NT2/D1 (cell line): ENCODE data around the gene CTSZ.
"Not testable (repeated sequence)": the region's sequence is repeated elsewhere in the genome, so short reads cannot be mapped to it uniquely, and the experiment has no call there.

Experiments
- DNase-seq: peaks from one replicate; pipeline ENCODE4 v3.0.0-alpha.2; 2011; ENCODE audit warnings: low read depth, low spot score
- H3K27me3 ChIP-seq: 2 replicates; pipeline ENCODE4 v1.6.0; 2011; ENCODE audit warnings: mild to moderate bottlenecking; ENCODE audit not compliant: insufficient read length, insufficient read depth
- H3K36me3 ChIP-seq: 2 replicates; pipeline ENCODE4 v1.6.1; 2011; ENCODE audit warnings: mild to moderate bottlenecking, low read length, mixed read lengths; ENCODE audit not compliant: insufficient read depth, insufficient read length
- H3K4me1 ChIP-seq: 2 replicates; pipeline ENCODE4 v1.5.1; 2011; ENCODE audit not compliant: insufficient read depth, insufficient read length
- H3K4me3 ChIP-seq: 2 replicates; pipeline ENCODE4 v1.5.1; 2011; ENCODE audit warnings: low read depth; ENCODE audit not compliant: insufficient read length
- H3K9ac ChIP-seq: 2 replicates; pipeline ENCODE4 v1.6.0; 2011; ENCODE audit warnings: low read depth; ENCODE audit not compliant: insufficient read length
- H3K9me3 ChIP-seq: 2 replicates; pipeline ENCODE4 v1.5.1; 2011; ENCODE audit warnings: mild to moderate bottlenecking, low read length; ENCODE audit not compliant: insufficient read depth
- SUZ12 ChIP-seq: IDR thresholded peaks from 2 replicates; pipeline ENCODE4 v1.6.1; 2011; ENCODE audit not compliant: insufficient read length, insufficient read depth; ENCODE audit errors: extremely low read depth
- YY1 ChIP-seq: IDR thresholded peaks from 2 replicates; pipeline ENCODE4 v1.6.1; 2011; ENCODE audit not compliant: insufficient read length, insufficient read depth
- ZNF274 ChIP-seq: IDR thresholded peaks from 2 replicates; pipeline ENCODE4 v1.6.1; 2011; ENCODE audit warnings: mild to moderate bottlenecking, low read depth, low read length

CTSZ gene

DNA sequence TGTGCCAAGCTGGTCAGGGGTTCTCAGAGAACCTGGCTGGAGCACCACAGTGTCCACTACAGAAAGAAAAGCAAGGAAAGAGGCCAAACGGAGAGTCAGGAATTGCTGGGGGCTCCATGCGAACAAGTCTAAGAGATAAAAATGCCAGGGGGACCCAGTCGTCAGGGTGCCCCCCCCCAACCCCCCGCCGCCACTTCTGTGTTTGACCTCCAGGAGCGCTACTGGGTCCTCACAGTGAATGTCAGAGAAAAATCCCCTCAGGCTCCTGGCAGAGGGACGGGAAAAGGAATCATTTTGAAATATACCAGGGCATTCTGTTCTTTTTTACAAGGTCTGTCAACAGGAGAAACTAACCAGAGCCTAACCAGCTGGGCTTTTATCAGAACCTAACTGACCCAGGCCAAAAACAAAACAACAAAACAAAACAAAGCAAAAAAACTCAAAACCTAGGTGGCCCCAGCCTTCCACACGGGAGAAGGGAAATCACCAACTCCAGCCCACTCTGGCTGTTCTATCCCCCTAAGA lies 43.9 kb downstream of the CTSZ start:
- H3K36me3 ChIP-seq = no peaks in the 10 kb centered on the region
- H3K27me3 ChIP-seq = no peaks in the 10 kb centered on the region
- H3K4me3 ChIP-seq = no peak overlapping the region
- no peak for TF ChIP-seq SUZ12
- no peak for TF ChIP-seq YY1
- TF ChIP-seq ZNF274 = no peak
- H3K9ac ChIP-seq = no peak overlapping the region
- no peaks in the 10 kb centered on the region for H3K9me3 ChIP-seq
- peaks cover 11% of the 10 kb centered on the region for H3K4me1 ChIP-seq
- no peak for DNase-seq

- Histone ChIP-seq H3K9ac (no peak overlapping the region), H3K4me1 (peaks cover 5% of the 10 kb centered on the region), H3K4me3 (no peak overlapping the region), H3K27me3 (no peaks in the 10 kb centered on the region), H3K9me3 (no peaks in the 10 kb centered on the region), H3K36me3 (no peaks in the 10 kb centered on the region)
- no peak for DNase-seq
- TF ChIP-seq YY1 (no peak), SUZ12 (no peak), ZNF274 (no peak)
Measured at GRCh38 chr20:58959652-58960051, 47.4 kb downstream of the CTSZ start.

- Histone ChIP-seq H3K4me3 (no peak overlapping the region), H3K4me1 (peaks cover 3% of the 10 kb centered on the region), H3K36me3 (no peaks in the 10 kb centered on the region), H3K9ac (no peak overlapping the region), H3K27me3 (no peaks in the 10 kb centered on the region), H3K9me3 (no peaks in the 10 kb centered on the region)
- no peak for DNase-seq
- TF ChIP-seq YY1 = no peak
- no peak for TF ChIP-seq SUZ12
- TF ChIP-seq ZNF274 = no peak
Measured at GRCh38 chr20:58956078-58956477, 51.0 kb downstream of the CTSZ start.

GRCh38 chr20:58953050-58953449 lies 54.0 kb downstream of the CTSZ start:
- Histone ChIP-seq H3K9me3 (no peaks in the 10 kb centered on the region), H3K4me3 (no peak overlapping the region), H3K36me3 (no peaks in the 10 kb centered on the region), H3K27me3 (no peaks in the 10 kb centered on the region), H3K9ac (no peak overlapping the region), H3K4me1 (no peaks in the 10 kb centered on the region)
- no peak for TF ChIP-seq SUZ12
- no peak for TF ChIP-seq YY1
- no peak for TF ChIP-seq ZNF274
- no peak for DNase-seq

GRCh38 chr20:58950603-58951002 lies 56.5 kb downstream of the CTSZ start:
- TF ChIP-seq YY1 (no peak), SUZ12 (no peak), ZNF274 (no peak)
- no peak for DNase-seq
- H3K36me3 ChIP-seq = no peaks in the 10 kb centered on the region

GRCh38 chr20:58947797-58948388 lies 59.2 kb downstream of the CTSZ start:
- H3K36me3 ChIP-seq, H3K4me1 ChIP-seq, H3K9me3 ChIP-seq, H3K27me3 ChIP-seq, H3K4me3 ChIP-seq, H3K9ac ChIP-seq, DNase-seq: not testable (repeated sequence)

More at GRCh38 chr20:58950603-58951002, 56.5 kb downstream of the CTSZ start:
- Histone ChIP-seq H3K27me3 (no peaks in the 10 kb centered on the region), H3K4me1 (no peaks in the 10 kb centered on the region), H3K4me3 (no peak overlapping the region), H3K9ac (no peak overlapping the region), H3K9me3 (no peaks in the 10 kb centered on the region)

GRCh38 chr20:58945965-58946631 lies 61.0 kb downstream of the CTSZ start:
- no peak for DNase-seq
- Histone ChIP-seq H3K36me3 (no peaks in the 10 kb centered on the region), H3K9me3 (no peaks in the 10 kb centered on the region), H3K4me3 (no peak overlapping the region), H3K9ac (no peak overlapping the region), H3K4me1 (no peaks in the 10 kb centered on the region), H3K27me3 (no peaks in the 10 kb centered on the region)
- TF ChIP-seq YY1 (no peak), ZNF274 (no peak), SUZ12 (no peak)
